ENCODE measurements around the gene WHRN. TPM values are rescaled to one million over a fixed set of nuclear protein-coding genes. Genes with fewer than 3 reads are reported as not detected.

WHRN gene
- total and polyA plus RNA-seq, 2 donors from 2014 or later = 4.4 to 14.8 TPM

DNA sequence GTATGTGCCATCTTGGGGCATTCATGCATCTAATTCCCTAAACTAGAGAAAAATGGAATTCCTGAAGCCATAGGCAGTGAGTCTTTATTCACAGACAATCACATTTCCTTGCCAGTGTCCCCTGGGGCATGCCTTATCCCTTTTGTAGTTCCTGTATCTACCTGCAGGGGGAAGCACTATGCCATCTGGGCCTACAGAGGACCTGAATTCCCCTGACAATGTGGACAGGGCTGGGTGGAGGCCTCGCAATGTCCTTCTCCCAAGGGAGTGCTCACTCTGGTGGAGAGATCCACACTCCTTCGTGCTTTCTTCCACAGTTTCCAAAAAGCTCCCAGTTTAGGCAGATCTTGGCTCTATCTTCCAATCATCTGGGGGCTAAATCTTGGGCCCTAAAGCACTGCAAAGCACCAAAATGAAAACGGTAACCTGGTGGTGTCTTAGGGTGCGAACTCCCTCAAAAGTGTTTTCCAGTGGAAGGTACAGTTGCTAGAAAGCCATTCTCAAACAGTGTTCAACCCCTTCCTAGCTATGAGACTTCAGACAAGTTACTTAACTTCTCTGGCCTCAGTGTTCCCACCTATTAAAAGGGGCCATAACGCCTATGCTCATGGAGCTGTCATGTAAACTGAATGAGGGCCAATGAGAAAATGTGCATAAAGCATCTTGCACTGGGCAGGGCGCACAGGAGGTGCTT lies 17.5 kb downstream of the WHRN start:
- DNase-seq = peak in 4 of 5 donors; percentile 46 to 85 (median 75)
- TF ChIP-seq, protein P1, sequence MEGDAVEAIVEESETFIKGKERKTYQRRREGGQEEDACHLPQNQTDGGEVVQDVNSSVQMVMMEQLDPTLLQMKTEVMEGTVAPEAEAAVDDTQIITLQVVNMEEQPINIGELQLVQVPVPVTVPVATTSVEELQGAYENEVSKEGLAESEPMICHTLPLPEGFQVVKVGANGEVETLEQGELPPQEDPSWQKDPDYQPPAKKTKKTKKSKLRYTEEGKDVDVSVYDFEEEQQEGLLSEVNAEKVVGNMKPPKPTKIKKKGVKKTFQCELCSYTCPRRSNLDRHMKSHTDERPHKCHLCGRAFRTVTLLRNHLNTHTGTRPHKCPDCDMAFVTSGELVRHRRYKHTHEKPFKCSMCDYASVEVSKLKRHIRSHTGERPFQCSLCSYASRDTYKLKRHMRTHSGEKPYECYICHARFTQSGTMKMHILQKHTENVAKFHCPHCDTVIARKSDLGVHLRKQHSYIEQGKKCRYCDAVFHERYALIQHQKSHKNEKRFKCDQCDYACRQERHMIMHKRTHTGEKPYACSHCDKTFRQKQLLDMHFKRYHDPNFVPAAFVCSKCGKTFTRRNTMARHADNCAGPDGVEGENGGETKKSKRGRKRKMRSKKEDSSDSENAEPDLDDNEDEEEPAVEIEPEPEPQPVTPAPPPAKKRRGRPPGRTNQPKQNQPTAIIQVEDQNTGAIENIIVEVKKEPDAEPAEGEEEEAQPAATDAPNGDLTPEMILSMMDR (IDR thresholded peaks at IDR 0.05; ENCODE audit: borderline replicate concordance, extremely low read depth, insufficient read depth) = peak; percentile 76
- H3K27me3 ChIP-seq (ENCODE audit: control insufficient read depth, insufficient read depth, low read length) = no peaks in the 10 kb centered on the region
- FAIRE-seq = no peak
- no peak overlapping the region for H3K9ac ChIP-seq (ENCODE audit: low read length in 3 of 3)
- no peak overlapping the region for H3K27ac ChIP-seq (ENCODE audit: low read depth in 2 of 2, low read length in 2 of 2)
- no peak overlapping the region for H3K4me3 ChIP-seq (ENCODE audit: low read length in 3 of 3)
- intact Hi-C loops (cut with DNase I) = no loop called here
- no peaks in the 10 kb centered on the region for H3K9me3 ChIP-seq (ENCODE audit: control insufficient read depth in 2 of 3, insufficient read depth in 1 of 3, low read length in 3 of 3)
- no peaks in the 10 kb centered on the region for H3K4me1 ChIP-seq (ENCODE audit: control insufficient read depth in 2 of 3, insufficient read depth in 2 of 3, low read depth in 1 of 3, low read length in 3 of 3)
- no peaks in the 10 kb centered on the region for H3K36me3 ChIP-seq (ENCODE audit: control insufficient read depth in 2 of 3, insufficient read depth in 3 of 3, low read length in 3 of 3)

DNA sequence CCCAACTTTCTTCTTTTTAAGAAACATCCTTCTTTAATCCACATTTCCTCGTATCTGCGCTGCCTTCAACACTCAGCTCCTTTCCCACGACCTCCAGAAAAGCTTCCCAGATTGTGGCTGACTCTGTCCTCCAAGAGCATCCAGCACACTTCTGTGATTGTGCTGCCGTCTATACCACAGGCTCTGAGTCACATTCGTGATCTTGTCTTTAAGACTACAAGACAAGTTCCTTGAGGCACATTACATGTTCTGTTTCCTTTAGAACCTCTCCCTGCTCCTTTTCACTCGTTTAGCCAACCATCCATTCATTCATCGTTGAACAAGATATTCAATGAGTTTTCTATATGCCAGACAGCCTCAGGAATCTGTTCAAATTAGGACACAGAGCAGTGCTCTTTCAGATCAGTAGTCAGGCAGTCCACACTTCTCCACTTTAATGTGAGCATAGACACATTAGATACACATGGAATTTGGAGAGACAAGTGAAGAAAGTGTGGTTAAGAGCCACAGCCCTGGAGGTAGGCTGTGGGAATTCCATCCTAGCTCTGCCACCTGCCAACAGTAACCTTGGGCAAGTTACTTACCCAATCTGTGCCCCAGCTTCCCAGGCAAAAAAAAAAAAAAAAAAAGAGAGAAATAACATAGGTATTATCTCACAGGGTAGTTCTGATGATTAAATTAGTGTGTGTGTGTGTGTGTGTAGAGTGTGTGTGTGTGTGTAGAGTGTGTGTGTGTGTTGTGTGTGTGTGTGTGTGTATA lies 18.9 kb downstream of the WHRN start:
- no peak for DNase-seq
- Histone ChIP-seq H3K4me1 (ENCODE audit: control insufficient read depth in 2 of 3, insufficient read depth in 2 of 3, low read depth in 1 of 3, low read length in 3 of 3) (no peaks in the 10 kb centered on the region), H3K27me3 (ENCODE audit: control insufficient read depth, insufficient read depth, low read length) (no peaks in the 10 kb centered on the region), H3K9ac (ENCODE audit: low read length in 3 of 3) (no peak overlapping the region), H3K4me3 (ENCODE audit: low read length in 3 of 3) (no peak overlapping the region), H3K27ac (ENCODE audit: low read depth in 2 of 2, low read length in 2 of 2) (no peak overlapping the region), H3K9me3 (ENCODE audit: control insufficient read depth in 2 of 3, insufficient read depth in 1 of 3, low read length in 3 of 3) (no peaks in the 10 kb centered on the region), H3K36me3 (ENCODE audit: control insufficient read depth in 2 of 3, insufficient read depth in 3 of 3, low read length in 3 of 3) (no peaks in the 10 kb centered on the region)
- intact Hi-C loops (cut with DNase I) = no loop called here
- no peak for FAIRE-seq
- TF ChIP-seq, protein P1 (IDR thresholded peaks at IDR 0.05; ENCODE audit: borderline replicate concordance, extremely low read depth, insufficient read depth) = no peak

DNA sequence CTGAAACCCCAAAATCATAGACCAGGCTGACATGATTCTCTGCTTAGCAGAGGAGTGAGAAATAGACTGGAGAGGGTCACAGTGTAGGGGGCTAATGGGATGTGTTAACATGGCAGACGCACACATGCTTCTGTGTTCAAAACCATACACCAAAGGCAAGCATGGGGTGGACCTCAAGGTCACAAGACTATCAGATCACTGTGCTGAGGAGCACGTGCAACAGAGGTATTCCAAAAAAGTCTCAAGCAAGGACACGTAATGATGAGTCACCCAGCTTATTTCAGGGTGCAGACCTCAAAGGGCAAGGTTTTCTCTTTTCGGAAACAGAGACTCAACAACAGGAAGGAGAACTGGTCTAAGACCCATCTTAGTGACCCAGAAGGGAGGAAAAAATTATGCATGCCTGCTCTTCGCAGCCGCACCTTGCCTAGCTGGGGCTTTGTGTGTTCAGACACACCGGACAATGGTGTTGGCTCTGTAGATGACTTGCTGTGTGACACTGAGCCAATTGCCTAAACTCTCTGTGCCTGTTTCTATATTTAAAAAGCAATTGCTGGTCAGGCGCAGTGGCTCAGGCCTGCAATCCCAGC lies 20.3 kb downstream of the WHRN start:
- Histone ChIP-seq H3K4me3 (ENCODE audit: low read length in 3 of 3) (no peak overlapping the region), H3K27me3 (ENCODE audit: control insufficient read depth, insufficient read depth, low read length) (no peaks in the 10 kb centered on the region), H3K36me3 (ENCODE audit: control insufficient read depth in 2 of 3, insufficient read depth in 3 of 3, low read length in 3 of 3) (no peaks in the 10 kb centered on the region), H3K27ac (ENCODE audit: low read depth in 2 of 2, low read length in 2 of 2) (no peak overlapping the region), H3K4me1 (ENCODE audit: control insufficient read depth in 2 of 3, insufficient read depth in 2 of 3, low read depth in 1 of 3, low read length in 3 of 3) (no peaks in the 10 kb centered on the region), H3K9ac (ENCODE audit: low read length in 3 of 3) (no peak overlapping the region), H3K9me3 (ENCODE audit: control insufficient read depth in 2 of 3, insufficient read depth in 1 of 3, low read length in 3 of 3) (no peaks in the 10 kb centered on the region)
- intact Hi-C loops (cut with DNase I) = no loop called here
- no peak for FAIRE-seq
- no peak for DNase-seq
- TF ChIP-seq, protein P1 (IDR thresholded peaks at IDR 0.05; ENCODE audit: borderline replicate concordance, extremely low read depth, insufficient read depth) = no peak

Measured in kidney (tissue), 14 donors.